H1 (cell line): ENCODE data around the gene CEP85. TPM values are rescaled to one million over a fixed set of nuclear protein-coding genes. Genes with fewer than 3 reads are reported as not detected.

Source experiments
- EGR1 ChIP-seq: IDR thresholded peaks from 2 replicates; pipeline ENCODE4 v1.6.1; 2011; ENCODE audit warnings: low read depth, low read length, borderline replicate concordance
- HDAC2 ChIP-seq, 2 experiments: fragments of 300-600 bp in 1 of 2; sonication (generic) in 1 of 2; IDR thresholded peaks; 2 replicates each; pipeline ENCODE4 v1.6.1; 2011 to 2012; ENCODE audit warnings: low read depth in 2 of 2, low read length in 2 of 2, mild to moderate bottlenecking in 2 of 2, moderate library complexity in 2 of 2, borderline replicate concordance in 1 of 2, inconsistent platforms in 1 of 2
- YY1 ChIP-seq: IDR thresholded peaks from 2 replicates; pipeline ENCODE4 v1.6.1; 2011; ENCODE audit warnings: low read depth, mild to moderate bottlenecking, low read length
- polyA plus RNA-seq, 7 experiments: library from polyadenylated mRNA; depleted of rRNA in 3 of 7; stranded (reverse) in 5 of 7; unstranded in 2 of 7; fragments of >200 nt in 5 of 7; fragments of 200-250 nt in 2 of 7; gene quantifications; 1 replicate in 5 of 7; 2 replicates in 1 of 7; 4 replicates in 1 of 7; pipeline versions ENCODE4 v1.2.1 to v1.2.3, GENCODE V29; 2011 to 2013; ENCODE audit warnings: missing spikeins in 2 of 7, mixed read lengths in 2 of 7
- total RNA-seq: library from RNA; stranded (reverse); fragmentation: NEBNext Ultra II Directional; extraction: Animal tissue kit (Norgen Biotek cat#: 25700); gene quantifications from 2 replicates; pipeline ENCODE4 v1.2.1, GENCODE V29; 2021
- TF ChIP-seq, protein P1 (sequence below): fragments of 300-600 bp; sonication (generic); IDR thresholded peaks from 2 replicates; pipeline ENCODE4 v1.7.1; 2012; ENCODE audit warnings: low read length, moderate library complexity, mild to moderate bottlenecking, inconsistent platforms; ENCODE audit not compliant: insufficient replicate concordance

The CEP85 gene
- total and polyA plus RNA-seq, 2 of the 8 experiments (the other 6 are each of a cell fraction or from before 2014, with no cell fraction given): 40.4 to 43.7 TPM

DNA sequence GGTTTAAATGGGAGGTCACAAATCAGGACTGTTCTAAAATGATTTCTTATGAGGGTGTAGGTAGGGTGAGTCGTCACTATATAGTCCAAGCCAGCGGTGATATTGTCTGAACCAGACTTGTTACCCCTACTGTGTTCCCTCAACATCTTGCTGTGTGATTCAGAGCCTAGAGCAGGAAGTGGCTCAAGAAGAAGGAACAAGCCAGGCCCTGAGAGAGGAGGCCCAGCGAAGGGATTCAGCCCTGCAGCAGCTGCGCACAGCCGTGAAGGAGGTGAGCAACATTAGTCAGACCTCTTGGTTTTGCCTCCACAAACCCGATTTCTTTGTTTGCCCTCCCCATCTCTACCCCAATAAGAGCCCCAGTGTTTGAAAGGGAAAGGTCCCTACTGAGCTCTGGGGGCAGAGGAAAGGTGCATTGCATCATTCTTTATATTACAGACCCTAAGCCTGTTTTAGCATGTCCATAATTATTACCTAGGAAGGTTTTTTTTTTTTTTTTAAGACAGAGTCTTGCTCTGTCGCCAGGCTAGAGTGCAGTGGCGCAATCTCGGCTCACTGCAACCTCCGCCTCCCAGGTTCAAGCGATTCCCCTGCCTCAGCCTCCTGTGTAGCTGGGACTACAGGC lies 40.9 kb downstream of the CEP85 start (continued):
- TF ChIP-seq YY1 (no peak), EGR1 (no peak), HDAC2 (IDR thresholded peaks at IDR 0.05; ENCODE audit: borderline replicate concordance in 1 of 2, low read depth in 2 of 2, low read length in 2 of 2) (no peak)
- TF ChIP-seq, protein P1, sequence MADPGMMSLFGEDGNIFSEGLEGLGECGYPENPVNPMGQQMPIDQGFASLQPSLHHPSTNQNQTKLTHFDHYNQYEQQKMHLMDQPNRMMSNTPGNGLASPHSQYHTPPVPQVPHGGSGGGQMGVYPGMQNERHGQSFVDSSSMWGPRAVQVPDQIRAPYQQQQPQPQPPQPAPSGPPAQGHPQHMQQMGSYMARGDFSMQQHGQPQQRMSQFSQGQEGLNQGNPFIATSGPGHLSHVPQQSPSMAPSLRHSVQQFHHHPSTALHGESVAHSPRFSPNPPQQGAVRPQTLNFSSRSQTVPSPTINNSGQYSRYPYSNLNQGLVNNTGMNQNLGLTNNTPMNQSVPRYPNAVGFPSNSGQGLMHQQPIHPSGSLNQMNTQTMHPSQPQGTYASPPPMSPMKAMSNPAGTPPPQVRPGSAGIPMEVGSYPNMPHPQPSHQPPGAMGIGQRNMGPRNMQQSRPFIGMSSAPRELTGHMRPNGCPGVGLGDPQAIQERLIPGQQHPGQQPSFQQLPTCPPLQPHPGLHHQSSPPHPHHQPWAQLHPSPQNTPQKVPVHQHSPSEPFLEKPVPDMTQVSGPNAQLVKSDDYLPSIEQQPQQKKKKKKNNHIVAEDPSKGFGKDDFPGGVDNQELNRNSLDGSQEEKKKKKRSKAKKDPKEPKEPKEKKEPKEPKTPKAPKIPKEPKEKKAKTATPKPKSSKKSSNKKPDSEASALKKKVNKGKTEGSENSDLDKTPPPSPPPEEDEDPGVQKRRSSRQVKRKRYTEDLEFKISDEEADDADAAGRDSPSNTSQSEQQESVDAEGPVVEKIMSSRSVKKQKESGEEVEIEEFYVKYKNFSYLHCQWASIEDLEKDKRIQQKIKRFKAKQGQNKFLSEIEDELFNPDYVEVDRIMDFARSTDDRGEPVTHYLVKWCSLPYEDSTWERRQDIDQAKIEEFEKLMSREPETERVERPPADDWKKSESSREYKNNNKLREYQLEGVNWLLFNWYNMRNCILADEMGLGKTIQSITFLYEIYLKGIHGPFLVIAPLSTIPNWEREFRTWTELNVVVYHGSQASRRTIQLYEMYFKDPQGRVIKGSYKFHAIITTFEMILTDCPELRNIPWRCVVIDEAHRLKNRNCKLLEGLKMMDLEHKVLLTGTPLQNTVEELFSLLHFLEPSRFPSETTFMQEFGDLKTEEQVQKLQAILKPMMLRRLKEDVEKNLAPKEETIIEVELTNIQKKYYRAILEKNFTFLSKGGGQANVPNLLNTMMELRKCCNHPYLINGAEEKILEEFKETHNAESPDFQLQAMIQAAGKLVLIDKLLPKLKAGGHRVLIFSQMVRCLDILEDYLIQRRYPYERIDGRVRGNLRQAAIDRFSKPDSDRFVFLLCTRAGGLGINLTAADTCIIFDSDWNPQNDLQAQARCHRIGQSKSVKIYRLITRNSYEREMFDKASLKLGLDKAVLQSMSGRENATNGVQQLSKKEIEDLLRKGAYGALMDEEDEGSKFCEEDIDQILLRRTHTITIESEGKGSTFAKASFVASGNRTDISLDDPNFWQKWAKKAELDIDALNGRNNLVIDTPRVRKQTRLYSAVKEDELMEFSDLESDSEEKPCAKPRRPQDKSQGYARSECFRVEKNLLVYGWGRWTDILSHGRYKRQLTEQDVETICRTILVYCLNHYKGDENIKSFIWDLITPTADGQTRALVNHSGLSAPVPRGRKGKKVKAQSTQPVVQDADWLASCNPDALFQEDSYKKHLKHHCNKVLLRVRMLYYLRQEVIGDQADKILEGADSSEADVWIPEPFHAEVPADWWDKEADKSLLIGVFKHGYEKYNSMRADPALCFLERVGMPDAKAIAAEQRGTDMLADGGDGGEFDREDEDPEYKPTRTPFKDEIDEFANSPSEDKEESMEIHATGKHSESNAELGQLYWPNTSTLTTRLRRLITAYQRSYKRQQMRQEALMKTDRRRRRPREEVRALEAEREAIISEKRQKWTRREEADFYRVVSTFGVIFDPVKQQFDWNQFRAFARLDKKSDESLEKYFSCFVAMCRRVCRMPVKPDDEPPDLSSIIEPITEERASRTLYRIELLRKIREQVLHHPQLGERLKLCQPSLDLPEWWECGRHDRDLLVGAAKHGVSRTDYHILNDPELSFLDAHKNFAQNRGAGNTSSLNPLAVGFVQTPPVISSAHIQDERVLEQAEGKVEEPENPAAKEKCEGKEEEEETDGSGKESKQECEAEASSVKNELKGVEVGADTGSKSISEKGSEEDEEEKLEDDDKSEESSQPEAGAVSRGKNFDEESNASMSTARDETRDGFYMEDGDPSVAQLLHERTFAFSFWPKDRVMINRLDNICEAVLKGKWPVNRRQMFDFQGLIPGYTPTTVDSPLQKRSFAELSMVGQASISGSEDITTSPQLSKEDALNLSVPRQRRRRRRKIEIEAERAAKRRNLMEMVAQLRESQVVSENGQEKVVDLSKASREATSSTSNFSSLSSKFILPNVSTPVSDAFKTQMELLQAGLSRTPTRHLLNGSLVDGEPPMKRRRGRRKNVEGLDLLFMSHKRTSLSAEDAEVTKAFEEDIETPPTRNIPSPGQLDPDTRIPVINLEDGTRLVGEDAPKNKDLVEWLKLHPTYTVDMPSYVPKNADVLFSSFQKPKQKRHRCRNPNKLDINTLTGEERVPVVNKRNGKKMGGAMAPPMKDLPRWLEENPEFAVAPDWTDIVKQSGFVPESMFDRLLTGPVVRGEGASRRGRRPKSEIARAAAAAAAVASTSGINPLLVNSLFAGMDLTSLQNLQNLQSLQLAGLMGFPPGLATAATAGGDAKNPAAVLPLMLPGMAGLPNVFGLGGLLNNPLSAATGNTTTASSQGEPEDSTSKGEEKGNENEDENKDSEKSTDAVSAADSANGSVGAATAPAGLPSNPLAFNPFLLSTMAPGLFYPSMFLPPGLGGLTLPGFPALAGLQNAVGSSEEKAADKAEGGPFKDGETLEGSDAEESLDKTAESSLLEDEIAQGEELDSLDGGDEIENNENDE: no peak
- TF ChIP-seq, all 59 proteins: peak for 0
